GM19468 (cell line): ENCODE data around the gene CHID1.

Experiments
- ATAC-seq: cut with Tn5 transposase; IDR thresholded peaks from one replicate; pipeline ENCODE4 v1.9.1; 2021; ENCODE audit warnings: mild to moderate bottlenecking, moderate library complexity, moderate number of reproducible peaks; ENCODE audit not compliant: unreplicated experiment; ENCODE audit errors: extremely low read depth

CHID1 gene

GRCh38 chr11:933936-934335, 23.3 kb upstream of the CHID1 start:
- ATAC-seq = no peak

GRCh38 chr11:933142-933851, 22.7 kb upstream of the CHID1 start:
- no peak for ATAC-seq

GRCh38 chr11:932435-932834, 21.8 kb upstream of the CHID1 start:
- ATAC-seq = no peak

- no peak for ATAC-seq
Observed at GRCh38 chr11:931385-931784, 20.8 kb upstream of the CHID1 start.

GRCh38 chr11:929405-929804, 18.8 kb upstream of the CHID1 start:
- ATAC-seq = no peak

GRCh38 chr11:928786-929185, 18.2 kb upstream of the CHID1 start:
- no peak for ATAC-seq

- ATAC-seq = no peak
Observed at GRCh38 chr11:927871-928270, 17.3 kb upstream of the CHID1 start.

GRCh38 chr11:926341-926916, 15.8 kb upstream of the CHID1 start:
- no peak for ATAC-seq

GRCh38 chr11:925496-926301, 15.1 kb upstream of the CHID1 start, which contains the start of gene AP2A2:
TSS of gene AP2A2 (plus strand) at chr11:925870. CDS start at chr11:926022, 152 bp downstream.
- peak; percentile 33 for ATAC-seq

GRCh38 chr11:925158-925495, 14.5 kb upstream of the CHID1 start:
- no peak for ATAC-seq

GRCh38 chr11:924406-925157, 14.0 kb upstream of the CHID1 start:
- no peak for ATAC-seq

- ATAC-seq = no peak
Observed at GRCh38 chr11:923691-924405, 13.2 kb upstream of the CHID1 start.

GRCh38 chr11:921921-922678, 11.5 kb upstream of the CHID1 start:
- ATAC-seq = no peak

- ATAC-seq = no peak
Observed at GRCh38 chr11:917426-917825, 6.8 kb upstream of the CHID1 start.

GRCh38 chr11:914747-915501, 4.3 kb upstream of the CHID1 start:
- ATAC-seq = no peak

- no peak for ATAC-seq
Observed at GRCh38 chr11:914204-914603, 3.6 kb upstream of the CHID1 start.

GRCh38 chr11:913043-913442, 2.4 kb upstream of the CHID1 start:
- ATAC-seq = no peak

GRCh38 chr11:912266-912665, 1.7 kb upstream of the CHID1 start:
- no peak for ATAC-seq

- ATAC-seq = no peak
Observed at GRCh38 chr11:911890-912219, 1.2 kb upstream of the CHID1 start.
